K562 (cell line): ENCODE data around the gene PRAME.

ENCODE experiments used
- CEBPB ChIP-seq: fragments of 450-650 bp; IDR thresholded peaks from 2 replicates; pipeline ENCODE4 v1.6.1; 2016; ENCODE audit warnings: missing genetic modification characterization, missing compliant biosample characterization
- MAFK ChIP-seq: IDR thresholded peaks from 2 replicates; pipeline ENCODE4 v1.6.1; 2011; ENCODE audit warnings: low read length, improper control_type of control experiment
- TCF7 ChIP-seq: sonication (generic); IDR thresholded peaks from 2 replicates; pipeline ENCODE4 v1.6.1; 2016; ENCODE audit warnings: antibody characterized with exemption, borderline replicate concordance
- ZFX ChIP-seq: sonication (generic); formaldehyde crosslinking; IDR thresholded peaks from 2 replicates; pipeline ENCODE4 v1.8.0; 2022; ENCODE audit warnings: mild to moderate bottlenecking, missing genetic modification reagents, moderate library complexity

DNA sequence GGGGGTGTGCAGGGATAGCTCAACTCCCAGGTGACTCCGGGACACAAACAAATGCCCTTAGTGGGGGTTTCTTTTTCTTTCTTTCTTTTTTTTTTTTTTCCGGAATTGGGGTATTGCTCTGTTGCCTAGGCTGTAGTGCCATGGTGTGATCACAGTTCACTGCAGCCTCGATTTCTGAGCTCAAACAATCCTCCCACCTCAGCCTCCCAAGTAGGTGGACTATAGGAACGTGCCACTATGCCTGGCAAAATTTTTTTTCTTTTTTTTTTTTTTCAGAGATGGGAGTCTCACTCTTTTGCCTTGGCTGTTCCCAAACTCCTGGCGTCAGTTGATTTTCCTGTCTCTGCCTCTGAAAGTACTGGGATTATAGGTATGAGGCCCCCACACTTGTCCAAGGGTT lies 25.2 kb downstream of the PRAME start:
- TF ChIP-seq CEBPB (no peak), MAFK (no peak), ZFX (no peak), TCF7 (no peak)
